PFSK-1 (cell line): Measurements from ENCODE around the gene BPIFB4.

Source experiments
- POLR2AphosphoS5 ChIP-seq: IDR thresholded peaks from 2 replicates; pipeline ENCODE4 v1.6.1; 2012; ENCODE audit warnings: low read depth, mild to moderate bottlenecking, control low read depth, low read length, moderate library complexity
- SIN3A ChIP-seq: IDR thresholded peaks from 2 replicates; pipeline ENCODE4 v1.6.1; 2012; ENCODE audit warnings: mild to moderate bottlenecking, low read length, moderate library complexity, borderline replicate concordance; ENCODE audit not compliant: insufficient read depth

DNA sequence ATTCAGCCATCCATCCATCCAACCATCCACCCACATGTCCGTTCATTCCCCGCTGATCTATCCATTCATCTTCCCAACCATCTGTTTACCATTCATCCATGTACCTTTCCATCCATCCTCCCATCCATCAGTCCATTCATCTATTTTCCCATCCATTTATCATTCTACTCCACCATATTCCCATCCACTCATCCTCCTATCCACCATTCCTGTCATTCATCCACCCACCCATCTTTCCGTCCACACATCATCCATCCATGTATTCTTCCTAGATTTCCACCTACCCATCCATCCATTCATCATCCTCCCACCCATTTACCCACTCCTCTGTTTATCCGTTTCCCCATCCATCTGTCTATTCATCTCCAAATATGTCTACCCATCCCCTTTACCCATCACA lies 41.2 kb upstream of the BPIFB4 start:
- TF ChIP-seq POLR2AphosphoS5: no peak
- TF ChIP-seq SIN3A: no peak
